Hippocampal formation (tissue), 2 donors: ENCODE results near the gene NOLC1.

Source experiments
- DNase-seq, 2 donors: peaks; one replicate each; lab custom pipeline; 2025; lab: John Stamatoyannopoulos, UW

Gene NOLC1

DNA sequence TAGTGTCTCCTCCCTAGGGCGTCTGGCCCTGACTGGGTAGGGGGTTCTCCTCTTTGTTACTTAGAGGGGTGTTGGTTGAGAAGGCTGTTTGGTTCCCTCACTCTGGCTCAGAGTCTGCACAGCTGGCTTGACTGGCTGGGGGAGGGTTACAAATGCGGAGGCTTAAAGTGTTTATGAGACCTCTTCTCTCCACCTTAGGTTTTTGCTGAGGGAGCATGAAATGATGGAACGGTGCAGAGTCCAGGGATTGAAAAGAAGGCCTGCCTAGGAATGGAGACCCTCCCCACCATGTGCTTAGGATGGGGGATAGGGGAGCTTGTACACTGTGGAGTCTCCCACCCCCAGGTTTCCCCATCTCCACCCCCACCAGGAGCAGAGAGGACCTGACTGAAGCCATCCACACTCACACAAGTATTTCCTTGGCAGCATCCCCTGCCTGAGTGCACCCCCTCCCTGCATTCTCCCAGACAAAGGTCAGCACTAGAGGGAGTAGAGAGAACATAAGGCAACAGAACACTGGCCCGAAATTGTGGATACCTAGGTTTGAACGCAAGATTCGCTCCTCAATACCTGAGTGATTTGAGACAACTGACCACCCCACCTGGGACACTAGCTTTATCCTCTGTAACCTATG, 30.3 kb upstream of the NOLC1 start:
- DNase-seq: peak in 1 of 2 donors; percentile 26

DNA sequence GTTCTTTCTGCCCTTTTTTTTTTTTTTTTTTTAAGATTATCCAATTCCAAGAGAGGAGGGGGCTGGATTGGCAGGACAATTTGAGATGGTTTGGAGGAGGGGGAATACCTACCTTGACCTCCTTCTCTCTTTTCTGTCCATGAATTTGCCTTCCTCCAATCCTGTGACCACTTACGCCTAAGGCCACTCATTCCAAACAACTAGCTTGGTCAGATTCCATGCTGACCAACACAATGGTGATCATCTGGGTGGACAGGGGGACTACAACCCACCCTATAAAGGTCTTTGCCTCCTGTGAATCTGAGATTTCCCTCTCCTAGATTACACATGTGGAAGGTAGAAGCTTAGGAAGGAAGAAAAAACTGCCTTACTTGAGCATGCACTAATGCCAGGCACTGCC, 29.7 kb upstream of the NOLC1 start:
- no peak for DNase-seq

DNA sequence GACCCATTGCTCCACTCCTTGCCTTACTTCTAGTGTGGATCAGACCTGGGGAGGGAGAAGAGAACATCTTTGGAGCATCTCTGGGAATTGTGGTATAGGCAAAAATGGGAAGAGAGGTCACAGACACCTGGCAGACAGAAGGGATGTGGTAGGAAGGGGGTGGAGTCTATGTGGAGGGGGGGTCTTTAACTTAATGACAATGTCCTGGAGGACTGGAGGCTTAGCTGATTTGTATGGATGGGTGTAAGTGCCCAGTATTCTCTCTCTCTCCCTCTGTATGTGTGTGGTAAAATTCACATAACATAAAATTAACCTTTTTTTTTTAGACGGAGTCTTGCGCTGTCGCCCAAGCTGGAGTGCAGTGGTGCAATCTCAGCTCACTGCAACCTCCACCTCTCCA, 29.0 kb upstream of the NOLC1 start:
- DNase-seq: no peak

DNA sequence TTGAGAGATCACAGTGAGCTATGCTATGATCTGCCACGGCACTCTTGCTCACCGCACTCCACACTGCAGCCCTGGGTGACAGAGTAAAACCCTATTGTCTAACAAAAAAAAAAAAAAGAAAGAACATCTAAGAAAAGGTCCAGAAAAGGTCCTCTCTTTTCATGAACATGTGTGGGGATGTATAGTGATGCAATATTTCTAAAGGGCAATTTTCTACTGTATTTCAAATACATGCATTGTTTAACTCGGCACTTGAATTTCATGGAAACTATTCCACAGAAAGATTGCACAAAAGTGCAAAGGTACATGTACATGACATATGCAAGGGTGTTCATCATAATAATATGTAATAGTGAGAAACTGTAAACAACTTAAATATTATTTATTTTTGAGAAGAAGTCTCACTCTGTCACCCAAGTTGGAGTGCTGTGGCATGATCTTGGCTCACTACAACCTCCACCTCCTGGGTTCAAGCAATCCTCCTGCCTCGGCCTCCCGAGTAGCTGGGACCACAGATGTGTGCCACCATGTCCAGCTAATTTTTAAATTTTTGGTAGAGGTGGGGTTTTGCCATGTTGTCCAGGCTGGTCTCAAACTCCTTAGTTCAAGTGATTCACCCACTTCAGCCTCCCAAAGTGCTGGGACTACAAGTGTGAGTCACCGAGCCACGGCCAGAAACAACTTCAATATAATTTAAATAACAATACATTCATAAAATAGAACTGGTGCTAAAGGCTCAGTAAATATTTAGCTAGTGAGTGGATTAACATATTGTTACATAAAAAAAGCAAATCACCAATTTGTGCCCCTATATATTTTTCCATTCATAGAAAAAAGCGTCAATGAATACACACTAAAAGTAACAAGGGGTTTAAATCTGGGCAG, 20.7 kb upstream of the NOLC1 start:
- DNase-seq: no peak

DNA sequence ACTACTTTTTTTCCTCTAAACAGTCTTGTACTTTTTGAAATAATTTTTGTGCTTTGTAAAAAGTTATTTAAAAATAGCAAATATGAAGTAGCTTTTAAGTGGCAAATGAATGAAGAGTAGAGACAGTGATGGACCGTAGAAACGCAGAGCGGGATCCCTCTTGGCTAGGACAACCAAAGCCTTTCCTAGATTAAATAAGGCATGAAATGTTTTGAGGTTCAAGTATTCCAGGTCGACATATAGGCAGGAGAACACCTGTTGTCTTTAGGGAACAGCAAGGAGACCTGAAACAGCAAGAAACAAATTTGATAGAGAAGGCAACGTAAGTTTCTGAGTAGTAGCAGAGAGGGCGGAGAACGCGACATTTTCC, 20.0 kb upstream of the NOLC1 start:
- DNase-seq: no peak

DNA sequence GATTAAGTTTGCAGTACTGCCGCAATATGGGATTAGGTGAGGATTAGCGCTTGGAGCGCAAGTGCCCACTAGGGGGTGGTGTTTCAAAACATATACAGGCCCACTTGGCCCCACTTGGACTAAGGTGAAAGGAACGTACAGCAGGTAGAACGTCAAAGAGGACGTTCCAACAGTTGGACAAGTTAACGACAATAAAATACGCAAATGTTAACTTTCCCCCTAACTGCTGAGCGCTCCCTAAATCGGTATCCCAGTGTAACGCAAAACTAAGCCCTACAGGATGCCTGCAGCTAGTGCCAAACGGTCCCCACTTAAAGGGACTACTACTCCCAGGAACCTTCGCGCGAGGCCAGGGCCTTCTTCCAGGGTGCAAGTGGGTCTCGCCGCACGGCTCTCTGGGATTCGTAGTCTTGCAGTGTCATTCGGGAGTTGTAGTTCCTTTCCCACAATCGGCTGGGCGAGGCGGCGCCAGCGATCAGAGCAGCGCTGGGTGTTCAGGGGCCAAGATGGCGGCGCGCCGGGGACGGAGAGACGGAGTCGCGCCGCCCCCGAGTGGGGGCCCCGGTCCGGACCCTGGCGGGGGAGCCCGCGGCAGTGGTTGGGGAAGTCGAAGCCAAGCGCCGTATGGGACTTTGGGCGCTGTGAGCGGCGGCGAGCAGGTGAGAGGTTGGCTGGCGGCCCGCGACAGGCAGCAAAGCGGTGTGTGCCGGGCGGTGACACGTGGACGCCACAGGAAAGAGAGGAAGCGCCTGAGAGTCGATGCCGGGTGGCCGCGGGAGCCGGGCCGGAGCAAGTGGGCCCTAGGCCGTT, 19.4 kb upstream of the NOLC1 start, which contains the start of gene PPRC1:
PPRC1 (plus strand) TSS at position 478 of the 810 bp plus-strand sequence; CDS start at position 507, 29 bp downstream.
- DNase-seq: peak; percentile 99

DNA sequence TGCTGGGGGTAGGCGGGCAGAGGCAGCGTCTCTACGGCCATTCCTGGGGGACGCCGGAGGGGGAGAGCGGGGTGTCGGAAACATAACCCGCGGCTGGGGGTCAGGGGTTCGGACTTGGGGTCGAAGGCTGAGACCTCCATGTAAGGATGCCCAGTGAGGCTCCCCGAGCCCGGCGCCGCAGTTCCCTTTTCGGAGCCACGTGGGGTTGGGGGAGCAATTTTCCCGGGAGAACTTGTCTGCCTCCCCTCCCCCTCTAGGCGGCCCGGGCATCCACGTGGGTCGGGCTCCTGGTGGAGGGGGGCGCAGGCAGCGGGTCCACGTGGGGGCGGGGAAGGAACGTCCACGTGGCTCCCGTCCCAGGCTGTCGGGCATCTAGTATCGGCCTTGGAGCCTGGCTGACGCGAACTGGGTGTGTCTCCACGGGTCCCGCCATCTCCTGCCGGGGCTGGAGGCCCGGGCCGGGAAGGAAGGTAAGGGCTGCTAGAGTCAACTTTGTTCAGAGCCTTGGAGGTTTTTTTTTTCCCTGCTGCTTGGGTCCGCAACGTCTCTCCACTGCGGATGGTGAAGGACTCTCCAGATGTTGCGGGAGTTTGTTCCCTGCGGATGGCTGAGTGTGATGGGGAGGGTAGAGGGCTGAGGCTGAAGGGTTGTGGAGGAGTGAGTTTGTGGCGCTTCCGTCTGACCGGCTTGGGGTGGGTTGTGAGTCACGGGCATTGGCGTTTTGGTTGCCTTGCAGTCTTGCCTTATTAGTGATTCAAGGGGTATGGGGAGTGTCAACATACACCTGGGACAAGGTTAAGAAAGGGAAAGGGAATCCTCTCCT, 18.6 kb upstream of the NOLC1 start:
- peak; percentile 45 to 64 for DNase-seq

DNA sequence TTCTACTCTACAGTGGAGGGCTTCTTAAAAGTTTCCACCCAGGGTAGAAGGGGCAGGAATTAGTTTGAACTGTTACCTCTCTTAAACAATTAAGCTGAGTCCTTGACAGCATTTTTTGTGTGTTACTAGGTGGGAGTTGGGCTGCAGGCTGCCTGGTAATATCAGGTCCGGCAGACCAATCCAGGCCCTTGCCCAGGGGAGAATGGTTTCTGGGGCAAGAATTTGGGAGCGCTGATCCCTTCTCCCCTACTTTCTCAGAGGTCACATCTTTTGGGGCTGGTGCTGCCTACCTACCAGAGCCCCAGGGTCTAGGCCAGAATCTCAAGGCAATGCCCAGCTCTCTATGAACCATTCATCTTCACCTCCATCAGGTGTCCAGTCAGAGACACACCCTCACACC, 17.8 kb upstream of the NOLC1 start:
- no peak for DNase-seq

DNA sequence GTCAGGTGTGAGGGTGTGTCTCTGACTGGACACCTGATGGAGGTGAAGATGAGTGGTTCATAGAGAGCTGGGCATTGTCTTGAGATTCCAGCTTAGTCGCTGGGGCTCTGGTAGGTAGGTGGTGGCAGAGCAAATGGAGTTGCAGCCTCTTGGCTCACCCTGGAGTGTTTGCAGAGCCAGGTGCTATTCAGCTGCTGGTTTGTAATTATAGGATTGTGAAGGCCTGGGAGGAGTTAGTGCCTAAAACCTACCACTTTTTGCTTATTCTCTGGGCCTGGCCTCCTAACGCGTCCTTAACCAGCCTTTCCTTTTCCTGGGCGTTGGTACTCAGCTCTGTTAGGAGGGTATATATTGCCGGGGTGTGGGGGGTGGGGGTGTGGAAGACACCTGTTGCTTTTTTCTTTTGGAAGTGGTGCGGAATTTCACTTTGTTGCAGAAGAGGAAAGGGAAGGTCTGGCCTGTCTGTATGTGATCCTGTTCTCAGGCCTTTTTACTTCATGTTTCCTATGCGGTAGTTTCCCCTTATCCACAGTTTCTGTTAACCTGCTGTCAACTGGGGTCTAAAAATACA, 16.1 kb upstream of the NOLC1 start:
- no peak for DNase-seq

DNA sequence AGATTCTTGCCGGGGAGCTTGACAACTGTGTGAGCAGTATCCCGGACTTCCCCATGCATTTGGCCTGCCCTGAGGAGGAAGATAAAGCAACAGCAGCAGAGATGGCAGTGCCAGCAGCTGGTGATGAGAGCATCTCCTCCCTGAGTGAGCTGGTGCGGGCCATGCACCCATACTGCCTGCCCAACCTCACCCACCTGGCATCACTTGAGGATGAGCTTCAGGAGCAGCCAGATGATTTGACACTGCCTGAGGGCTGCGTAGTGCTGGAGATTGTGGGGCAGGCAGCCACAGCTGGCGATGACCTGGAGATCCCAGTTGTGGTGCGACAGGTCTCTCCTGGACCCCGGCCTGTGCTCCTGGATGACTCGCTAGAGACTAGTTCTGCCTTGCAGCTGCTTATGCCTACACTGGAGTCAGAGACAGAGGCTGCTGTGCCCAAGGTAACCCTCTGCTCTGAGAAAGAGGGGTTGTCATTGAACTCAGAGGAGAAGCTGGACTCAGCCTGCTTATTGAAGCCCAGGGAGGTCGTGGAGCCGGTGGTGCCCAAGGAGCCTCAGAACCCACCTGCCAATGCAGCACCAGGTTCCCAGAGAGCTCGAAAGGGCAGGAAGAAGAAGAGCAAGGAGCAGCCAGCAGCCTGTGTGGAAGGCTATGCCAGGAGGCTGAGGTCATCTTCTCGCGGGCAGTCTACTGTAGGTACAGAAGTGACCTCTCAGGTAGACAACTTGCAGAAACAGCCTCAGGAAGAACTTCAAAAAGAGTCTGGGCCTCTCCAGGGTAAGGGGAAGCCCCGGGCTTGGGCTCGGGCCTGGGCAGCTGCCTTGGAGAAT, 12.7 kb upstream of the NOLC1 start:
- no peak for DNase-seq

DNA sequence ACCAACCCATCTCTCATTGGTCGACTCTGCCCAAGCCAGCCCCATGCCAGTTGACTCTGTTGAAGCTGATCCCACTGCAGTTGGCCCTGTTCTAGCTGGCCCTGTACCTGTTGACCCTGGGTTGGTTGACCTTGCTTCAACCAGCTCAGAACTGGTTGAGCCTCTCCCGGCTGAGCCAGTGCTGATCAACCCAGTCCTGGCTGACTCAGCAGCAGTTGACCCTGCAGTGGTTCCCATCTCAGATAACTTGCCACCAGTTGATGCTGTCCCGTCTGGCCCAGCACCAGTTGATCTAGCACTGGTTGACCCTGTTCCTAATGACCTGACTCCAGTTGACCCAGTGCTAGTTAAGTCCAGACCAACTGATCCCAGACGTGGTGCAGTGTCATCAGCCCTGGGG, 12.0 kb upstream of the NOLC1 start:
- DNase-seq: no peak

DNA sequence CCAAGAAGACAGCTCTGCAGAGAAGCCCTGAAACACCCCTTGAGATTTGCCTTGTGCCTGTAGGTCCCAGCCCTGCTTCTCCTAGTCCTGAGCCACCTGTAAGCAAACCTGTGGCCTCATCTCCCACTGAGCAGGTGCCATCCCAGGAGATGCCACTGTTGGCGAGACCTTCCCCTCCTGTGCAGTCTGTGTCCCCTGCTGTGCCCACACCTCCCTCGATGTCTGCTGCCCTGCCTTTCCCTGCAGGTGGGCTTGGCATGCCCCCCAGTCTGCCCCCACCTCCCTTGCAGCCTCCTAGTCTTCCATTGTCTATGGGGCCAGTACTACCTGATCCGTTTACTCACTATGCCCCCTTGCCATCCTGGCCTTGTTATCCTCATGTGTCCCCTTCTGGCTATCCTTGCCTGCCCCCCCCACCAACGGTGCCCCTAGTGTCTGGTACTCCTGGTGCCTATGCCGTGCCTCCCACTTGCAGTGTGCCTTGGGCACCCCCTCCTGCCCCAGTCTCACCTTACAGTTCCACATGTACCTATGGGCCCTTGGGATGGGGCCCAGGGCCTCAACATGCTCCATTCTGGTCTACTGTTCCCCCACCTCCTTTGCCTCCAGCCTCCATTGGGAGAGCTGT, 11.2 kb upstream of the NOLC1 start:
- DNase-seq: no peak

DNA sequence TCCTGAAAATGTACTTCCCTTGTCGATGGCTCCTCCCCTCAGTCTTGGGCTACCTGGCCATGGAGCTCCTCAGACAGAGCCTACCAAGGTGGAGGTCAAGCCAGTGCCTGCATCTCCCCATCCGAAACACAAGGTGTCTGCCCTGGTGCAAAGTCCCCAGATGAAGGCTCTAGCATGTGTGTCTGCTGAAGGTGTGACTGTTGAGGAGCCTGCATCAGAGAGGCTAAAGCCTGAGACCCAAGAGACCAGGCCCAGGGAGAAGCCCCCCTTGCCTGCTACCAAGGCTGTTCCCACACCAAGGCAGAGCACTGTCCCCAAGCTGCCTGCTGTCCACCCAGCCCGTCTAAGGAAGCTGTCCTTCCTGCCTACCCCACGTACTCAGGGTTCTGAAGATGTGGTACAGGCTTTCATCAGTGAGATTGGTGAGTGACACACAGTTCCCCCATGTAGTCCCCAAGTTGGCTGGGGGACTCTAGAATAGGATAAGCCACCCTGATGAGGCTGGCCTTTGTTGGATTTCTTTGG, 10.5 kb upstream of the NOLC1 start:
- no peak for DNase-seq

DNA sequence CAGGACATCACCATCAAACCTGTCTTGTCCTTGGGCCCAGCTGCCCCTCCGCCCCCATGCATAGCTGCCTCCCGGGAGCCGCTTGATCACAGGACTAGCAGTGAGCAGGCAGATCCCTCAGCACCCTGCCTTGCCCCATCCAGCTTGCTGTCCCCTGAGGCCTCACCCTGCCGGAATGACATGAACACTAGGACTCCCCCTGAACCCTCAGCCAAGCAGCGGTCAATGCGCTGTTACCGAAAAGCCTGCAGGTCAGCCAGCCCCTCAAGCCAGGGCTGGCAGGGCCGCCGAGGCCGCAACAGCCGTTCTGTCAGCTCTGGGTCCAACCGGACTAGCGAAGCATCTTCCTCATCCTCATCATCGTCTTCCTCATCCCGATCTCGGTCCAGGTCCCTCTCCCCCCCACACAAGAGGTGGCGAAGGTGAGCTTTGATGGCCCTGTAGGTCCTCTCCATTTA, 5.2 kb upstream of the NOLC1 start:
- no peak for DNase-seq

DNA sequence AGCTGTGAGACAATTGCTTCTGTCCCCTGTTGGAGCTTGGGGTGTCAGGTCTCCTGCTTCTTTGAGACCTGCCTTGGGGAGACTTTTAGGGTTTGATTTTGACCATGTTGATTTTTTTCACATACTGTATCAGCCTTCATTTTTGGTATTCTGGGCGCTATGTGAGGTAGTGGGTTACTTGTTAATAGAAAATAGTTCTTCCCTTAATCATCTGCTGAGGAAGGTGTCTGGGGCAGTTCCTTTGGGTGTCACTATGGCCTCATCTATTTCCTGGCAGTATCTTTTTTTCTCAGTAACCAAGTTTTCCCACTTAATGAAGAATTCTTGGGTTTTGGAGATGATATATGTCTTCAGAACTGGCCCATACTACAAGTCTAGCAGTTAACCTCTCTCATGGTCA, 4.6 kb upstream of the NOLC1 start:
- DNase-seq: no peak

DNA sequence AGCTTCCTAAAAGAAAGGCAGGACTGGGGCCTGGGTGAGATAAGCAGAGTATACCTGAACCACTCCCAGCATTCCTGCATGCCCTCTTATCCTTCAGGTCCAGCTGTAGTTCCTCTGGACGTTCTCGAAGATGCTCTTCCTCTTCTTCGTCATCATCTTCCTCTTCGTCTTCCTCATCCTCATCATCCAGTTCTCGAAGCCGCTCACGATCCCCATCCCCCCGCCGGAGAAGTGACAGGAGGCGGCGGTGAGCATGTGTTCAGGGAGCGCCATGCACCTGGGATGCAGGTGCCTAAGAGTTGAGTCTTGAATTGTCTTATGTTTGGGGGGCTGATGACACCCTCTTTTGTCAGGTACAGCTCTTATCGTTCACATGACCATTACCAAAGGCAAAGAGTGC, 3.9 kb upstream of the NOLC1 start:
- DNase-seq: no peak

DNA sequence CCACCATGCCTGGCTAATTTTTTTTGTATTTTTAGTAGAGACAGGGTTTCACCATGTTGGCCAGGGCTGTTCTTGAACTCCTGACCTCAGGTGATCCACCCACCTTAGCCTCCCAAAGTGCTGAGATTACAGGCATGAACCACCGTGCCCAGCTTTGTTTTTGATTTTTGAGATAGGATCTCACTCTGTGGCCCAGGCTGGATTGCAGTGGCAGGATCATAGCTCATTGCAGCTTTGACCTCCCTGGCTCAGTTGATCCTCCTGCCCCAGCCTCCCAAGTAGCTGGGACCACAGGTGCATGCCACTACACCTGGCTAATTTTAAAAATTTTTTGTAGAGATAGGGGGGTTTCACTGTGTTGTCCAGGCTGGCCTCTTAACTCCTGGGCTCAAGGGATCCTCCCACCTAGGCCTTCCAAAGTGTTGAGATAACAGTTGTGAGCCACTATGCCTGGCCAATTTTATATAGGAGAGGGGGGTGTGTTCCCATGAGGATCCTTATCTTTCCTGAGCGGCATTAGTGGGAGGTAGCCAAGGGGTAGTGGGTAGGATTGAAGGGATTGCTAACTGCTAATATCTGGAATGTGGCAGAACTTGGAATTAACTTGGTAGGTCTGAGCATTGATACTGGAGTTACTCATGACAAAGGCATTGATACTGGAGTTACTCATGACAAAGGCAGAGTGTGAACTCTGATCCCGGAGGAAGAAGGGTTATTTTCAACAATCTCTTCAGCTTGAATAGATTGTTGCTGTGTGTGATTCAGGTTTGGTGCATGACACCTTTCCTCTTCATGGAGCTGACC, 1.0 kb upstream of the NOLC1 start:
- DNase-seq: no peak

DNA sequence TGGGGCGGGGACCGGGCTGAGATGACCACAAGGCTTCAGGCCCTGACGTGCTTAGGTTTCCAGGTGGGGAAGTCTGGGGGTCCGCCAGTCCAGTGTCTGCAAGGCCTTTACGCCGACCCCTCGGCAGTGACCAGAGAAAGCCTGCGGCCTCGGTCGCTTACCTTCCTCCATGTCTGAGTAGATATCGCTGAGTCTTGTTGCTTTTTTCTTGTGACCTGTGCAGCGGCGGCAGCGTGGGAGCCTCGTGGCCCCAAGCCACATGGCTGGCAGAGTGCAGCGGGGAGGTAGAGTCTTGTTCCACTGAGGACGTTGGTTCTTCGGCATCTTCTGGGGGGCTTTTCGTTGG, 329 bp downstream of the NOLC1 start:
- DNase-seq: no peak

DNA sequence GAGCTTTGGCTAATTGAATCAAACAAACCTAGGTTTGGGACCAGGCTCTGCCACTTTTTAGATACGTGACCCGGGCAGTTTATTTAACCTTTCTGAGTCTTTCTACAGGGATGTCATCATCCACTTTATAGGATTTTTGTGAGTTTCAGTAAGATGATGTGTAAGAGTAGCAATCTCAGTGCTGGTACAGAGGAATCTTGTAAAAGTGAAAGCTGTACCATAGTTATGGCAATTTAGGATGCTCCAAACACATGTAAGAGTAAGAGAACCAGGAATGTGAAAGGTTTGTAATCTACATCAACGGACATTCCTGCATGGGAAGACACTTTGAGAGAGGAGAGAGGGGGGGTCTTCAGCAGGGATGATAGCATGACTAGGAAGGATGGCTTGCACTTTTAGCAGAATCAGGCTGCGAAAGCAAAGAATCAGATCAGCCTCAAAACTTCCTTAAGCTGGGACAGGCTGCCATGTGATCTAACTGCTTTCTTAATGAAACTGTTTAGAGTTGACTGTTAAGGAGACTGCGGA, 968 bp downstream of the NOLC1 start:
- no peak for DNase-seq
